GM21737 (cell line): Measurements from ENCODE around the gene CENPVL3.
"Not testable (repeated sequence)": the region's sequence is repeated elsewhere in the genome, so short reads cannot be mapped to it uniquely, and the experiment has no call there.

Source experiments
- ATAC-seq: cut with Tn5 transposase; IDR thresholded peaks from one replicate; pipeline ENCODE4 v1.9.1; 2021; ENCODE audit warnings: mild to moderate bottlenecking, moderate library complexity; ENCODE audit not compliant: unreplicated experiment

Gene CENPVL3

GRCh38 chrX:51618241-51619155 is at the start of gene CENPVL3:
CENPVL3 (minus strand) TSS chrX:51618912; CDS start chrX:51618873, 39 bp downstream.
- not testable (repeated sequence) for ATAC-seq

- no peak for ATAC-seq
Measured at GRCh38 chrX:51665981-51666380, 47.3 kb upstream of the CENPVL3 start.

DNA sequence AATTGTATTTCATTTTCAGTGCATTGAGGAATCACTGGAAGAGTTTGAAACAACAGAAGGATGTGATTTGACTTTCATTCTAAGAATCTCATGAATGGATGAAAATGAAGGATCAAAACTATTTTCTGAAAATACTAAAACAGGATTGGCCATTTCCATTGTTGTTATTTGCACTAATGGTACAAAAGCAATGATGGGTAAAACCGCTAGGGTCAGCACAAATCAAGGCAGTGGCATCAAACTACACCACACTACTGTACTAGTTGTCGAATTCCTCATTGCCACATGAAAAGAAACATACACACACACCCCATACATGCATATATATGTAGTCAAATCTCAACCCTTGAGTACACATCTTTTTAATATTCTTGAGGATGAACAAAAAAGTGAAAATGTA is 24.7 kb upstream of the CENPVL3 start:
- no peak for ATAC-seq

GRCh38 chrX:51641421-51642021 is 22.8 kb upstream of the CENPVL3 start:
- no peak for ATAC-seq

- ATAC-seq, result not testable (repeated sequence)
Measured at GRCh38 chrX:51636511-51636910, 17.8 kb upstream of the CENPVL3 start.

GRCh38 chrX:51614353-51615012 is 4.2 kb downstream of the CENPVL3 start:
- no peak for ATAC-seq

- ATAC-seq, result no peak
Measured at GRCh38 chrX:51608766-51609165, 9.9 kb downstream of the CENPVL3 start.

DNA sequence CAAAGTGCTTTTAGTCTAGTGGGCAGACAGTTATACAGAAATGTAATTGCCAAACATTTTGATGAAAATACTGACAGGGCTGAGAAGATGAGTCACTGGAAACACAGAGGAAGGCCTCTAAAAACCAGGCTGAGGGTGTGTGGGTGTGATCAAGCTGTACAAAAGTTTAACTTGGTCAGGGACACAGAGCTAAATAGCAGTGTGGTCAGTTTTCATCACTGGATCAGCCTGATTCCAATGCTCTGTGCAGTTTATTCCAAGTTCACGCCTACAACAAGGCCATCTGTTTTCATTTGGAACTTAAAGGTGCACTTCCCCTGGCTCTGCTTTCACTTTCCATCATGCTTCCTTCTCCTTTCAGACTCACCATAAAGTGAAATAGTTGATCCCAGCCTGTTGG is 10.6 kb downstream of the CENPVL3 start:
- ATAC-seq, result no peak

DNA sequence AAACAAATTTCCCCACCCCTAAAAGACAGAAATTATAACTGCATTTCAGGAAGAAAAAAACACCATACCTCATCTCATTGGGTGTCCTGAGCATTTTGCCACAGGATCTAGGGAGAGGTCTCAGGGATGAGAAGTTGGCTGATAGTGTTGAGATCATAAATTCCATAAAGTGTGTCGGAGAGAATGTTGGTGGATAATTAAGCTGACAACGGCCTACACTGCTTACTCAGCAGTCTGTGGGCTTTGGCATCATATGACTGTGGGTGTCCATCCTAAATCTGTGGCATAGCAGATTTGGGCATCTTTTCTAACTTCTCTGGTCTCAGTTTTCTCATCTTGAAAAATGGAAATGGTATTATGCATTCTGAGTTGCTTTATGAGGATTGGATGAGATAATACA is 12.3 kb downstream of the CENPVL3 start:
- ATAC-seq, result no peak

DNA sequence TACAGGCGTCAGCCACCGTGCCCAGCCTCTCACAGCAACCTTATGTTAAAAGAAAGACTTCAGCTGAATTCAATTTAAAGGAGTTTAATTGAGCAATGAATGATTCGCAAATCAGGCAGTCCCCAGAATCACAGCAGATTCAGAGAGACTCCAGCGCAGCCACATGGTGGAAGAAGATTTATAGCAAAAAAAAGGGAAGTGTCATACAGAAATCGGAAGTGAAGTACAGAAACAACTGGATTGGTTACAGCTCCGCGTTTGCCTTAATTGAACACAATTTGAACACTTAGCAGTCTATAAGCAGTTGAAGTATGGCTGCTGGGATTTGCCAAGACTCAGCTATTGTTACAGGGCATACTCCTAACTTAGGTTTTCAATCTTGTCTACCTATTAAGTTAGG is 19.8 kb downstream of the CENPVL3 start:
- no peak for ATAC-seq

DNA sequence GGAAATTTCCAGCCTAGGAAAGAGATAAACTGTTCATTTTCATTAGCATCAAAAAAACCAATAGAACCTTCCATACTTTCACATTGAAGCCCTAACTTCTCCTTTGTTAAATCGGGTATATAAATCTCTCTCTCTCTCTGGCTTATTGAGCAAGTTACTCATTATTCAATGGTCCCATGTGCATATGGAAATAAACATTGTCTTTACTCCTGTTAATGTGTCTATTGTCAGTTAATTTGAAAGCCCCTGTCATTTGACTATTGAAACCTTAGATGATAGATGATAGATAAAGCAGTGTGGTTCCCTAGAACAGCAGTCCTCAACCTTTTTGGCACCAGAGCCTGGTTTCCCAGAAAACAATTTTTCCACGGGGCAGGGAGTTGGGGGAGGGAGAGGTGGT is 46.8 kb downstream of the CENPVL3 start:
- ATAC-seq, result no peak

DNA sequence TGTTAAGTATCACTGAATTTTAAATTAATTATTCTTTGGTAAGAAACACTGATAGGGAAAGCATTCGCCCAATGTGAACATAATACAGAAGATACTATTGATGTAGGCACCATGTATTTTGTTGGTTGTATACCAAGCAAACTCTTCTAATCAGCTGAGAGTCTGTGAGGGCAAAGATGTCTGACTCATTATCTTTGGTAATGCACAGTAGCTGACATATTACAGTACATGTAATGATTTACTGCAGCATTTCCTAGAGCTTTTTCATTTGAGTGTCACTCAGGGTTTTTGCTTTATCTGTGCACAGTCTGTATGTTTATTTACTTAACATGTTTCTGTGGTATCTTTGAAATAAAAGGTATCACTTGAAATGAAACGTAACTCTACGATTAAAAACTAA is 49.2 kb downstream of the CENPVL3 start:
- no peak for ATAC-seq

DNA sequence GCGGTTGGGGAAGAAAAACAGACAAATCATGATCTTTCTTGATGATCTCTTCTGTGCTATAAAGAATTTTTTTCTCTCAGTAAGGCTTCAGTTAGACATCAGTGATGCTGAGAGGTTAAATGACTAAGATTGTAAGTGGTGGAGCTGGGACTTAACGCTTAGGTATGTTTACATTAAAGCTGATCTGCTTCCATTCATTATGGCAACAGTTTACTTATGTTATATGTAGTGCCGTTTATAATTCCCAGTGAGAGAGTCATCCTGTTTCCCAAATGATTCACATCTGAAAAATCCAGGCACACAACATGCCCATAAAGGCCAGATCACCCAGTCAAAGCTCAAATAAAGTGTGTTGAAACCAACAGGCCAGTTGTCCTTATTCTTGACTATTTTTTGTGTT is 50.1 kb downstream of the CENPVL3 start:
- no peak for ATAC-seq
